GM12878 (cell line): ENCODE data around the gene GLRA1.

Experiments used
- CREB1 ChIP-seq: IDR thresholded peaks from 2 replicates; pipeline ENCODE4 v1.6.1; 2012; ENCODE audit warnings: low read depth, mild to moderate bottlenecking, inconsistent platforms
- HDGF ChIP-seq: fragments of 450-650 bp; IDR thresholded peaks from 2 replicates; pipeline ENCODE4 v1.6.1; 2016; ENCODE audit warnings: antibody characterized with exemption
- KDM1A ChIP-seq: fragments of 200-600 bp; sonication (generic); IDR thresholded peaks from 2 replicates; pipeline ENCODE4 v1.6.1; 2016; ENCODE audit warnings: borderline replicate concordance
- POLR2A ChIP-seq: IDR thresholded peaks from 2 replicates; pipeline ENCODE4 v1.6.1; 2011; ENCODE audit warnings: low read depth, mild to moderate bottlenecking, low read length
- POLR2AphosphoS5 ChIP-seq: IDR thresholded peaks from 2 replicates; pipeline ENCODE4 v1.6.1; 2011; ENCODE audit warnings: mild to moderate bottlenecking, low read length, inconsistent platforms
- STAT3 ChIP-seq: IDR thresholded peaks from 2 replicates; pipeline ENCODE4 v1.6.1; 2011; ENCODE audit warnings: low read depth, low read length, improper control_type of control experiment
- TCF7 ChIP-seq: IDR thresholded peaks from 2 replicates; pipeline ENCODE4 v1.6.1; 2014; ENCODE audit warnings: antibody characterized with exemption, borderline replicate concordance
- YY1 ChIP-seq: IDR thresholded peaks from 2 replicates; pipeline ENCODE4 v1.6.1; 2011; ENCODE audit warnings: low read depth, mild to moderate bottlenecking, low read length
- ZSCAN29 ChIP-seq: fragments of 450-650 bp; IDR thresholded peaks from 2 replicates; pipeline ENCODE4 v1.6.1; 2017; ENCODE audit warnings: mild to moderate bottlenecking, moderate library complexity
- TF ChIP-seq, protein P1 (sequence below), 3 experiments: IDR thresholded peaks in 2 of 3; conservative IDR thresholded peaks in 1 of 3; 2 replicates each; pipeline ENCODE4 v1.5.1; 2011; ENCODE audit warnings: low read depth in 3 of 3, low read length in 3 of 3, mild to moderate bottlenecking in 3 of 3, control low read depth in 2 of 3, moderate library complexity in 2 of 3, inconsistent platforms in 1 of 3, mixed read lengths in 1 of 3; ENCODE audit not compliant: control insufficient read depth in 2 of 3, insufficient read depth in 1 of 3; ENCODE audit errors: extremely low read depth in 1 of 3

- TF ChIP-seq HDGF (no peak), YY1 (no peak), TCF7 (no peak), STAT3 (no peak), KDM1A (no peak), CREB1 (no peak), POLR2A (no peak), POLR2AphosphoS5 (no peak), ZSCAN29 (no peak)
- TF ChIP-seq, protein P1, sequence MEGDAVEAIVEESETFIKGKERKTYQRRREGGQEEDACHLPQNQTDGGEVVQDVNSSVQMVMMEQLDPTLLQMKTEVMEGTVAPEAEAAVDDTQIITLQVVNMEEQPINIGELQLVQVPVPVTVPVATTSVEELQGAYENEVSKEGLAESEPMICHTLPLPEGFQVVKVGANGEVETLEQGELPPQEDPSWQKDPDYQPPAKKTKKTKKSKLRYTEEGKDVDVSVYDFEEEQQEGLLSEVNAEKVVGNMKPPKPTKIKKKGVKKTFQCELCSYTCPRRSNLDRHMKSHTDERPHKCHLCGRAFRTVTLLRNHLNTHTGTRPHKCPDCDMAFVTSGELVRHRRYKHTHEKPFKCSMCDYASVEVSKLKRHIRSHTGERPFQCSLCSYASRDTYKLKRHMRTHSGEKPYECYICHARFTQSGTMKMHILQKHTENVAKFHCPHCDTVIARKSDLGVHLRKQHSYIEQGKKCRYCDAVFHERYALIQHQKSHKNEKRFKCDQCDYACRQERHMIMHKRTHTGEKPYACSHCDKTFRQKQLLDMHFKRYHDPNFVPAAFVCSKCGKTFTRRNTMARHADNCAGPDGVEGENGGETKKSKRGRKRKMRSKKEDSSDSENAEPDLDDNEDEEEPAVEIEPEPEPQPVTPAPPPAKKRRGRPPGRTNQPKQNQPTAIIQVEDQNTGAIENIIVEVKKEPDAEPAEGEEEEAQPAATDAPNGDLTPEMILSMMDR (IDR thresholded peaks at IDR 0.05 in 2 of 3, conservative IDR thresholded peaks at IDR 0.05 in 1 of 3; ENCODE audit: control insufficient read depth in 2 of 3, extremely low read depth in 1 of 3, insufficient read depth in 1 of 3, low read depth in 3 of 3, low read length in 3 of 3): no peak
Observed at GRCh38 chr5:151958111-151958510, 33.5 kb upstream of the GLRA1 start.
